ENCODE results near the gene MPHOSPH9.
A peak's percentile ranks its signal among the peaks of the same experiment; 100 is the strongest.
"Not testable (repeated sequence)": the region's sequence is repeated elsewhere in the genome, so short reads cannot be mapped to it uniquely, and the experiment has no call there.

MPHOSPH9 gene

DNA sequence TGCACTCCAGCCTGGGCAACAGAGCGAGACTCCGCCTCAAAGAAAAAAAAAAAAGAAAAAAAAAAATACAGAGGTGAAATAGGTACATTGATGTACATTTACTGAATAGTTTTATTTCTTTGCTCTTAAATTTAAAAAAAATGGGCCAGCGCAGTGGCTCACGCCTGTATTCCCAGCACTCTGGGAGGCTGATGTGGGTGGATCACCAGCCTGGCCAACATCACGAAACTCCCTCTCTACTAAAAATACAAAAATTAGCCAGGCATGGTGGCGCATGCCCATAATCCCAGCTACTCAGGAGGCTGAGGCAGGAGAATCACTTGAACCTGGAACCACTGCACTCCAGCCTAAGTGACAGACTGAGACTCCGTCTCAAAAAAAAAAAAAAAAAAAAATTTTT lies 25.1 kb downstream of the MPHOSPH9 start:
- DNase-seq = not testable (repeated sequence)

GRCh38 chr12:123206794-123207193 lies 26.1 kb downstream of the MPHOSPH9 start:
- not testable (repeated sequence) for DNase-seq

GRCh38 chr12:123200414-123200813 lies 32.5 kb downstream of the MPHOSPH9 start:
- DNase-seq = no peak

DNA sequence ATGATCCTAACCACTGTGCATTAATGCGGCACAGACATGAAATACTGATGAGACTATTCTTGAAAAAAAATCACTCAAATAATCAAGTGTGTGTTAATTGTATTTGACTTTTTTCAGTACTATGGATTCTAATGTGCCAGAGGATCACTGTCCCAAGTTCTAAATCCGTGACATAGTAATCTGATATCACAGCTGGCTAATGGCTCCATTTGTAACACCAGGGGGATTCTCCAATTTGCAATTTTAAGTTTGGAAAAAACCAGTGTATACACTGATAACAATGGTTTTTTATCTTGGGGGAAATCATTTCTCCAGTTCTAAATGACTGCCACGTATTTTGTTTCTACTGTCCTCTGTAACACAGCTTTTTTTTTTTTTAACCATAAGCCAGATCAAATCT lies 33.0 kb downstream of the MPHOSPH9 start:
- no peak for DNase-seq

- no peak for DNase-seq
These were observed 45.3 kb downstream of the MPHOSPH9 start for GRCh38 chr12:123187637-123188036.

- DNase-seq = no peak
These were observed 52.8 kb downstream of the MPHOSPH9 start for GRCh38 chr12:123180171-123180570.

GRCh38 chr12:123171967-123172366 lies 61.0 kb downstream of the MPHOSPH9 start:
- no peak for DNase-seq

DNA sequence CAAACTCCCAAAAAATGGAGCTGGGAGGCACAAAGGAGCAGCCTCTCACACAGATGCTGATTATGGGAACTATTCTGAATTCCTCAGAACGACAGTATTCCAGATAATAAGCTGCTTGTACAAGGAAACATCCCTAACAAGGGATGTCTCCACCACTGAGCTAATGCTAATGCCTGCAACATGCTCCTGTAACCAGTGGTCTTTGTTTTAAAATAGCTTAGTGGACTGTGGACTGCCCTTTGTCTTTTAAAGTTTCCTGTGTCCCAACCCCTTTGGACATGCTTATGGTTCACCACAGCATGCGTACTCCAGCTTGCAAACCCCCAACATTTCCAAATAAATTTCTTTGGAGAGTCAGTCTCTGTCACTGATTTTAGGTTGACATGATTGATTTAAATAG lies 65.6 kb downstream of the MPHOSPH9 start:
- DNase-seq = no peak

- DNase-seq = no peak
These were observed 67.4 kb downstream of the MPHOSPH9 start for GRCh38 chr12:123165537-123165936.

DNA sequence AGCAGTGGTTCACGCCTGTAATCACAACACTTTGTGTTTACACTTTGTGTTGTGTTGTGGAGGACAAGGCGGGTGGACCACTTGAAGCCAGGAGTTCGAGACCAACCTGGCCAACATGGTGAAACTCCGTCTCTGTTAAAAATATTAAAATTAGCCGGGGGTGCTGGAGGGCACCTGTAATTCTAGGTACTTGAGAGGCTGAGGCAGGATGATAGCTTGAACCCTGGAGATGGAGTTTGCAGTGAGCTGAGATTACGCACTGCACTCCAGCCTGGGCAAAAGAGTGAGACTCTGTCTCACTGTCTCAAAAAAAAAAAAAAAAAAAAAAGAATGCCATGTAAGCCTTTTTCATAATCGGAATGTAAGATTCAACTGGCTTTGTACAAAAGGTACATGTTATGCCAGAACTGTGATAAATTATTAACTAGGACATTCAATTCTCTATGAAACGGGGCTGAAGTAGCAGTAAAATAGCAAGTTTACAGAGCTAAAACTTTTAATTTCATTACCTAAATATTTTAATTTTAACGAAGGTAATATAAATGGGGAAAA lies 68.2 kb downstream of the MPHOSPH9 start:
- no peak for DNase-seq

DNA sequence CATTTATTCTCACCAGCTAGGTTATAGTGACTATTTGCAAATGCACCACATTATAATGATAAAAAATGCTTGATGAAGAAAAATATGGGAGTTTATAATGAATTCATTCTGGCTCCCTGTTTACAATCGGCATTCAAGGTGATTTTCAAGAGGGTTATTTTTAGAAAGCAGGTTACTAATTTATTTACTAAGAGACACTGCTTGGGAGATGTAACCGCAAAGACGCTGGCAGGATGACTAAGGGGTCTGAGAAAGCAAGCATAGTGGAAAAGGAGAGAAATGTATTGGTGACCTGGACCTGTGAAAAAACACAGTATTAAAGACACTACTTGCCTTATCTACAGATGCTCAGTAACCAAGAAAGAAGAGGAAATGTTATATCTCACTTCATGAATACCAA lies 68.7 kb downstream of the MPHOSPH9 start:
- DNase-seq = no peak

- no peak for DNase-seq
These were observed 69.7 kb downstream of the MPHOSPH9 start for GRCh38 chr12:123163227-123163626.

DNA sequence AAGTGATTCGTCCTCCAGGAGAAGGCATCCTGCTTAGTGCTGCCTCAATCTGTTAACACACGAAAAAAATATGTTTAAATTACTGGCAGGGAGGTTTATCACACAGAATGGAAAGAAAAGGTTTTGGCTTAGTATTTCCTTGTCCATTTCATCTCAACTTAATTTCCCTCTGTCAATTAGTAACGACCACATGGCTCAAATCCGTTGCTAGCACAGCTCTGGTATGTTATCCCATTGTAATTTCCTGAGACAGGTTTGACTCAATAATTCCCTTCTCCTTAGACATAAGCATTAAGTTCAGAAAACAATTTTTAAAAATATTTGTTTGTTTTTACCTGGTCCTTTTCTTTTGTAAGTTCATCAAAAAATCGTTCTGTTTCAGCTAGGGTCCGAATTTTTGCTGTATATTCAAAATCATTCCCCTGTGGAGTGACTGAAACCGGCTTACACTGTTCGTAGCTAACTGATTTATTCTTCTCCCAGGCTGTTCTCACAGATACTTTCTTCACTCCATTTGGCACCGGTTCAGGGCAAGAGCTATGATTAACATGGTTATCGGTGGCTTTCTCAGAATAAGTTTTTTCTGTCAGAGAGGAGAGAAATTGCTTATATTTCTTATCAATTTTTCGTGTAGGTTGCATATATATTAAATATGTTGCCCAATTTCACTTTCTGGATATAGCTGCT lies 72.0 kb downstream of the MPHOSPH9 start:
- DNase-seq = no peak

DNA sequence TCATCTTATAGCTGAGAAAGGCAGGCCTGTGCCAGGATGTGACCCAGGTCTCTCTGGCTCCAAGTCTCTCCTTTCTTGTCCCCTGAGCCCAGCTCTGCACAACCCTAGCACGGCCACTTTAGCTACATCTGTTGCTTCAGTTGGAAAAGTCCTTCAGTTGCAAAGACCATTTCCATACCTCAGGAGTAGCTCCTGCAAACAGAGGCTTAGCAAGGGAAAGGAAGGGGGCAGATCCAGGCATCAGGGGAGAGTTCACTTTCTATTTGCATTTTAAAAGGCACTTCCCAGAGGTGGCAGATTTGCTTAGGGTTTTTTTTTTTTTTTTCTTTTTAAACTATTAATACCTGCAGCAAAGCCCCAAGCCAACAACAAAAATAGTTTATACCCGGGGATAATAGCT lies 79.0 kb downstream of the MPHOSPH9 start:
- DNase-seq = no peak

GRCh38 chr12:123152833-123153232 lies 80.1 kb downstream of the MPHOSPH9 start:
- no peak for DNase-seq

DNA sequence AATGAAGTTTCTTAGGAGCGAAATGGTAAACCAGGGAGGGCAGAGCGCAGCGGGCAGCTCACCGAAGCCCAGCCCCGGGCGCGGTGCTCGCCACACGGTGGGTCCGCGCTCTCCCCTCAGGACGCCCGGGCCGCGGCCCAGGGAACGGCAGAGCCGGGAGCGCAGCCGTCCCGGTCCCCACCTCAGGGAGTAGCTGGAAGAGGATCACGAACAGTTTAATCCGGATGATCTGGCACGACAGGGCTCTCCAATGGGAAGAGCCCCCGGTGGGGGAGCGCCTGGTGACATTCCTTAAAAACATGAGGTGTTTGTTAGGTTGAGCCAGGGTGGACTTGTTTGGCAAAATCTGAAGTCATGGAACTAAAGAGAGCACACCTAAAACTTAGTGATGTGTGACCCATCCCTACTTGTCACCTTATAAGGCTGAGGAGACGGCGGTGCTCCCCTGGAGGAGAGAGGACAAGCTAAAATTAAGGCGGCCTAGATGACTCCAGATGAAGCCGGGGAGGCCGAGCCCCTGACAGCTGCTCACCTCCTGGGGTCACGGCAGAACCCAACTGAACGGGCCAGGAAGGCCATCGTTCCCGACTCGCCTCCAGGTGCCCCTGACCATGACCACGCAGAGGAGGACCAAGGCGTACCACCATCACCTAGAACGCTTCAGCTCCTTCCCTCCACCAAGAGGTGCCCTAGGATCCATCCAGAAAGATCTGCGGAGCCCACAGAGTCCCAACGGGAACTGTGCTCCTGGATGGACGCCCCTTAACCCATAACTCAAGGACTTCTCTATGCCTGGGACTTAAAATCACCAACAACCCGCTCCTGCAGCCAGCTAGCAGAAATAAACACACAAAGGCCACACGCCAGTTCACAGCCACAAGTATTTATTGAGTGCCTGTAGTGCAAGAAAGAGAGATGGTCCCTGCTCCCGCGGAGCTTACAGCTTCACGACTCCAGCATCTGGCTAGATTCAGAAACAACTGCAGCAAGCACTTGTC lies 81.2 kb downstream of the MPHOSPH9 start:
- peak; percentile 71 for DNase-seq

DNA sequence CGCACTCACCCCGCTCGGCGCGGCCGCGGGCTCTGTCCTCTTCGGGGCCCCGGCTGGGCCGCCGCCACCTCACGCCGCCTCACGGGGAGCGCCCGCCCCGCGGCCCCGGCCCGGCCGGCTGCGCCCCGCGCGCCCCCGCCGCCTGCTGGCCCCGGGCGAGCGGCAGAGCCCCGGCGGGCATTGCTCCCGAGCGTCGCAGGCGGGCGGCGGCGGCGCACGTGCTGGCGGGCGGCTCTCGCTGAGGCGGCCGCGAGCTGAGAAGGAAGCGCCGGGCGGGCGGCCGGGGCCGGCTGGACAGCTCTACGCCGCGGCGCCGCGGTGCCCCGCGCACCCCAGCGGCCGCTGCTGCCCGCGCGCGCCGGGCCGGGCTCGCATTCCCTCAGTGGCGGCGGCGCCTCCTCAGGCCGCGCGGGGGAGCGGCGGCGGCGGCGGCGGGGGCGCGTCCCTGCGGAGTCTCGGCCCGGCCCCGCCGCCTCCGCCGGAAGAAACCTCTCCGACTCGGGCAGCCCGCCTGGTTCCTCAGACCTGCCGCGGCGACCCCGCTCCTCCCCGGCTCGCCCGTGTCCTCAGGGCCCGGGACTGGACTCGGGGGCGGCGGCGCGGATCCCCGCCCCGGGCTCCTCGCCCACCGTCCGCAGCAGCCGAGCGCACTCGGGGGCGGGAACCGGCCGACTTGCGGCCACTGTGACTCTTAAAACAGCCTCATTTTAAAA lies 82.0 kb downstream of the MPHOSPH9 start, which contains the start of gene PITPNM2:
Gene PITPNM2, minus strand, starts transcription at position 347 of the 713 bp plus-strand sequence. CDS start 116,500 bp downstream, outside the sequence.
- DNase-seq = no peak

GRCh38 chr12:123150275-123150743 lies 82.6 kb downstream of the MPHOSPH9 start:
- DNase-seq = peak; percentile 61

- DNase-seq = no peak
These were observed 83.3 kb downstream of the MPHOSPH9 start for GRCh38 chr12:123149501-123150274.

- no peak for DNase-seq
These were observed 83.9 kb downstream of the MPHOSPH9 start for GRCh38 chr12:123149088-123149487.

GRCh38 chr12:123148655-123149054 lies 84.3 kb downstream of the MPHOSPH9 start:
- DNase-seq = no peak

GRCh38 chr12:123148223-123148622 lies 84.7 kb downstream of the MPHOSPH9 start:
- DNase-seq = no peak
